Sigmoid colon (tissue), 7 donors: ENCODE data around the gene EBNA1BP2. TPM values are rescaled to one million over a fixed set of nuclear protein-coding genes. Genes with fewer than 3 reads are reported as not detected.

ENCODE experiments used
- DNase-seq: peaks from one replicate; pipeline ENCODE4 v3.0.0-alpha.2; 2019
- H3K27ac ChIP-seq, 4 donors: fragments of 200-600 bp; sonication (generic); one replicate each; pipeline ENCODE4 v1.5.1; 2016 to 2019; ENCODE audit warnings: mild to moderate bottlenecking in 1 of 4
- H3K27me3 ChIP-seq, 3 donors: fragments of 200-600 bp; sonication (generic); one replicate each; pipeline ENCODE4 v1.5.1; 2019; ENCODE audit warnings: mild to moderate bottlenecking in 1 of 3
- H3K36me3 ChIP-seq, 4 donors: fragments of 200-600 bp; sonication (generic); one replicate each; pipeline ENCODE4 v1.5.1; 2016 to 2019
- H3K4me1 ChIP-seq, 4 donors: fragments of 200-600 bp; sonication (generic); one replicate each; pipeline ENCODE4 v1.5.1; 2017 to 2019
- H3K4me3 ChIP-seq, 4 donors: fragments of 200-600 bp; sonication (generic); one replicate each; pipeline ENCODE4 v1.5.1; 2017 to 2019; ENCODE audit warnings: mild to moderate bottlenecking in 2 of 4, moderate library complexity in 1 of 4
- H3K9me3 ChIP-seq, 4 donors: fragments of 200-600 bp in 3 of 4; sonication (generic) in 3 of 4; one replicate each; pipeline versions ENCODE4 v1.5.1 to v1.6.1; 2013 to 2019
- EP300 ChIP-seq, 4 donors: sonication (generic); formaldehyde crosslinking; IDR thresholded peaks; one replicate each; pipeline ENCODE4 v1.6.1; 2017; ENCODE audit warnings: antibody characterized with exemption in 4 of 4
- POLR2A ChIP-seq, 2 donors: fragments of 450-650 bp; IDR thresholded peaks; one replicate each; pipeline ENCODE4 v1.6.1; 2016; ENCODE audit warnings: antibody characterized with exemption in 2 of 2, mild to moderate bottlenecking in 2 of 2, moderate library complexity in 2 of 2
- POLR2AphosphoS5 ChIP-seq, 4 donors: sonication (generic); formaldehyde crosslinking; IDR thresholded peaks; one replicate each; pipeline ENCODE4 v1.6.1; 2017; ENCODE audit warnings: antibody characterized with exemption in 4 of 4
- WGBS, 2 donors: extraction: QIAGEN DNeasy Blood & Tissue Kit; methylation state at CpG; one replicate each; pipeline ENCODE4 v1.1.7; 2013; 5-methylcytosine and 5-hydroxymethylcytosine counted together
- intact Hi-C: fragments of 100-400 bp; cut with DNase I; formaldehyde crosslinking; loops from one replicate; pipeline ENCODE4 v1.15.1; 2023
- polyA plus RNA-seq, 3 donors: library from polyadenylated mRNA; stranded (reverse); fragments of 200-250 nt; gene quantifications; one replicate each; pipeline ENCODE4 v1.2.3, GENCODE V29; 2013
- total RNA-seq, 4 donors: library from RNA; depleted of rRNA; stranded (reverse); fragments of >200 nt; gene quantifications; one replicate each; pipeline ENCODE4 v1.1.0, GENCODE V29; 2016
- TF ChIP-seq, protein P1 (sequence below), 4 experiments: fragments of 450-650 bp in 3 of 4; fragments of 200-600 bp in 1 of 4; IDR thresholded peaks; one replicate each; pipeline ENCODE4 v1.5.1; 2016 to 2019; ENCODE audit warnings: antibody characterized with exemption in 4 of 4, mild to moderate bottlenecking in 3 of 4, moderate library complexity in 2 of 4
- donor health status: healthy with polysubstance abuse.
- donor health status: Bipolar disorder and iron deficiency.
- donor health status: healthy.

The EBNA1BP2 gene
- total and polyA plus RNA-seq, 7 donors: 34.9 to 75.0 (median 48.7) TPM

DNA sequence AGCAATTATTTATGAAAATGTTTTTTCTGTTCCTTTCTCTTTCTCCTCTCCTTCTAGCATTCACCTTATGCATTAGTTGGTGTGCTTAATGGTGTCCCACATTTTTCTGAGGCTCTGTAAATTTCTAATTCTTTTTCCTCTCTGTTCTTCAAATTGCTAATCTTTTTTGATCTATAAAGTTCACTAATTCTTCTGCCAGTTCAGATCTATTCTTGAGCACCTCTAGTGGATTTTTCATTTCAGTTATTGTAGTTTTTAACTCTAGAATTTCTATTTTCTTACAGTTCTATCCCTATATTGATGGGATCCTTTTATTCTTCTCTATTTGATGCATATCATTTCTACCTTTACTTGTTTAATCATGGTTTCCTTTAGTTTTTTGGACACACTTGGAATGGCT, 22.4 kb upstream of the EBNA1BP2 start:
- H3K4me1 ChIP-seq: no peaks in the 10 kb centered on the region
- H3K4me3 ChIP-seq: no peak overlapping the region
- DNase-seq: no peak
- no peak for TF ChIP-seq POLR2AphosphoS5 (IDR thresholded peaks at IDR 0.05)
- TF ChIP-seq, protein P1, sequence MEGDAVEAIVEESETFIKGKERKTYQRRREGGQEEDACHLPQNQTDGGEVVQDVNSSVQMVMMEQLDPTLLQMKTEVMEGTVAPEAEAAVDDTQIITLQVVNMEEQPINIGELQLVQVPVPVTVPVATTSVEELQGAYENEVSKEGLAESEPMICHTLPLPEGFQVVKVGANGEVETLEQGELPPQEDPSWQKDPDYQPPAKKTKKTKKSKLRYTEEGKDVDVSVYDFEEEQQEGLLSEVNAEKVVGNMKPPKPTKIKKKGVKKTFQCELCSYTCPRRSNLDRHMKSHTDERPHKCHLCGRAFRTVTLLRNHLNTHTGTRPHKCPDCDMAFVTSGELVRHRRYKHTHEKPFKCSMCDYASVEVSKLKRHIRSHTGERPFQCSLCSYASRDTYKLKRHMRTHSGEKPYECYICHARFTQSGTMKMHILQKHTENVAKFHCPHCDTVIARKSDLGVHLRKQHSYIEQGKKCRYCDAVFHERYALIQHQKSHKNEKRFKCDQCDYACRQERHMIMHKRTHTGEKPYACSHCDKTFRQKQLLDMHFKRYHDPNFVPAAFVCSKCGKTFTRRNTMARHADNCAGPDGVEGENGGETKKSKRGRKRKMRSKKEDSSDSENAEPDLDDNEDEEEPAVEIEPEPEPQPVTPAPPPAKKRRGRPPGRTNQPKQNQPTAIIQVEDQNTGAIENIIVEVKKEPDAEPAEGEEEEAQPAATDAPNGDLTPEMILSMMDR (IDR thresholded peaks at IDR 0.05): no peak
- TF ChIP-seq EP300 (IDR thresholded peaks at IDR 0.05): no peak
- TF ChIP-seq POLR2A (IDR thresholded peaks at IDR 0.05): no peak
- no peaks in the 10 kb centered on the region for H3K36me3 ChIP-seq
- no peak overlapping the region for H3K27ac ChIP-seq
- intact Hi-C loops: no loop called here
- H3K9me3 ChIP-seq: no peaks in the 10 kb centered on the region
- H3K27me3 ChIP-seq: no peaks in the 10 kb centered on the region

- no peaks in the 10 kb centered on the region for H3K4me1 ChIP-seq
- no peak for DNase-seq
- intact Hi-C loops: no loop called here
- H3K36me3 ChIP-seq: no peaks in the 10 kb centered on the region
- no peak for TF ChIP-seq POLR2A (IDR thresholded peaks at IDR 0.05)
- TF ChIP-seq EP300 (IDR thresholded peaks at IDR 0.05): no peak
- TF ChIP-seq POLR2AphosphoS5 (IDR thresholded peaks at IDR 0.05): no peak
- TF ChIP-seq, protein P1 (IDR thresholded peaks at IDR 0.05): no peak
- no peaks in the 10 kb centered on the region for H3K27me3 ChIP-seq
- no peak overlapping the region for H3K4me3 ChIP-seq
- H3K9me3 ChIP-seq: no peaks in the 10 kb centered on the region
- H3K27ac ChIP-seq: no peak overlapping the region
- whole genome bisulfite sequencing, 2 donors: 41 to 87% methylated on average over 1 of the region's 1 CpG
Measured at GRCh38 chr1:43188106-43188505, 16.0 kb upstream of the EBNA1BP2 start.

DNA sequence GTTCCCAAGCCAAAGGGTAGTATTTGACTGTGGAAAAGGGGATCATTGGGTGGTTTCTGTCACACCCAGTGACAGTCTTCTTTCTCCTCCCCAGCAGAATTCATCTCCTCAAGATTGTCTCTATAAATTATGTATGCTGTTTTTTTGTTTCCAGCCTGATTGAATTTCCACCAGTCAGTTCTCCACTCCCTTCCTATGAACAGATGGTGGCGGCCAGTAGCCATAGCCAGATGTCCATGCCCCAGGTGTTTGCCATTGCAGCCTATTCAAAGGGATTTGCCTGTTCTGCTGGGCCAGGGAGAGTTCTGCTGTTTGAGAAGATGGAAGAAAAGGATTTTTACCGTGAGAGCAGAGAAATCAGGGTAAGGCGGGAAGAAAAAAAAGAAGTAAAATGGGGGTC, 12.9 kb upstream of the EBNA1BP2 start:
- intact Hi-C loops: no loop called here
- 91 to 96% methylated on average over 3 of the region's 3 CpGs for WGBS, 2 donors
- Histone ChIP-seq H3K4me1 (no peaks in the 10 kb centered on the region), H3K9me3 (no peaks in the 10 kb centered on the region), H3K4me3 (no peak overlapping the region), H3K27ac (no peak overlapping the region), H3K36me3 (no peaks in the 10 kb centered on the region), H3K27me3 (no peaks in the 10 kb centered on the region)
- DNase-seq: no peak
- TF ChIP-seq POLR2A (IDR thresholded peaks at IDR 0.05) (no peak), EP300 (IDR thresholded peaks at IDR 0.05) (no peak), POLR2AphosphoS5 (IDR thresholded peaks at IDR 0.05) (no peak)
- TF ChIP-seq, protein P1 (IDR thresholded peaks at IDR 0.05): no peak

DNA sequence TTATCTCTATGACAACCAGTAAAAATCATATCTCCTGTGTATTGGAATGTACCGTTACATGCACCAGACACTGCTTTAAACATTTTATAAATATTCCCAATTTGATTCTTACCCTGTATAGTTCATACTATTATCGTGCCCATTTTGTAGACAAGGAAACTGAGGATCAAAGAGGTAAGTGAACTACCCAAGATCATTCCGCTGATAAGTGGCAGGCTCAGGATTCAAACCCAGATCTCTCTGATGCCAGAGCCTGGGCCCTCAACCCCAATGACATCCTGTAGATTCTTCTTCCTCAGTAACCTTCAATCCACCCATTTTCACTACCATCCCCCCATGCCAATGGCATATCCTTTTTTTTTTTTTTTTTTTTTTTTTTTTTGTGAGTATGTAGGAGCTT, 12.3 kb upstream of the EBNA1BP2 start:
- WGBS, 2 donors: 95% methylated on average over 3 of the region's 3 CpGs
- no peaks in the 10 kb centered on the region for H3K36me3 ChIP-seq
- intact Hi-C loops: no loop called here
- no peak for DNase-seq
- H3K4me3 ChIP-seq: no peak overlapping the region
- H3K4me1 ChIP-seq: no peaks in the 10 kb centered on the region
- no peaks in the 10 kb centered on the region for H3K9me3 ChIP-seq
- H3K27me3 ChIP-seq: no peaks in the 10 kb centered on the region
- no peak for TF ChIP-seq POLR2AphosphoS5 (IDR thresholded peaks at IDR 0.05)
- TF ChIP-seq POLR2A (IDR thresholded peaks at IDR 0.05): no peak
- TF ChIP-seq, protein P1 (IDR thresholded peaks at IDR 0.05): no peak
- no peak for TF ChIP-seq EP300 (IDR thresholded peaks at IDR 0.05)
- H3K27ac ChIP-seq: no peak overlapping the region

DNA sequence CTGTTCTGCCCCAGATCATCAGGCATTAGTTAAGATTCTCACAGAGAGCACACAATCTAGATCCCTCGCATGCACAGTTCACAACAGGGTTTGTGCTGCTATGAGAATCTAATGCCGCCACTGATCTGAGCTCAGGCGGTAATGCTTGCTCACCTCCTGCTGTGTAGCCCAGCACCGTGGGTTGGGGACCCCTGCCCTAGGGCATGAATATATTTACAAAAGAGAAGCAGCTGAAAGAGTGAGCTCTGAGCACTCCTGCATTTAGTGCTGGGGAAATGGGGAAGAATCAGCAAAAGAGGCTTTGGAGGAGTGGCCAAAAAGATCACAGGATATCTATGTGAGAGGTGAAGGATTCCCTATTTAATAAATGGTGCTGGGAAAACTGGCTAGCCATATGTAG, 5.6 kb upstream of the EBNA1BP2 start:
- DNase-seq: no peak
- no peaks in the 10 kb centered on the region for H3K9me3 ChIP-seq
- no peak overlapping the region for H3K27ac ChIP-seq
- peaks cover 0 to 13% (median 0%) of the 10 kb centered on the region in 3 donors for H3K27me3 ChIP-seq
- no peak overlapping the region for H3K4me3 ChIP-seq
- no peak for TF ChIP-seq POLR2AphosphoS5 (IDR thresholded peaks at IDR 0.05)
- TF ChIP-seq POLR2A (IDR thresholded peaks at IDR 0.05): no peak
- no peak for TF ChIP-seq EP300 (IDR thresholded peaks at IDR 0.05)
- TF ChIP-seq, protein P1 (IDR thresholded peaks at IDR 0.05): no peak
- WGBS, 2 donors: 67 to 73% methylated on average over 4 of the region's 4 CpGs
- intact Hi-C loops: no loop called here
- H3K36me3 ChIP-seq: no peaks in the 10 kb centered on the region
- peaks cover 0 to 5% (median 3%) of the 10 kb centered on the region in 4 donors for H3K4me1 ChIP-seq
